GM10266 (cell line): ENCODE measurements around the gene GPRC5D.
A peak's percentile ranks its signal among the peaks of the same experiment; 100 is the strongest.

Experiments used
- DNase-seq: peaks from one replicate; pipeline ENCODE4 v3.0.0; 2012; ENCODE audit errors: extremely low spot score
- CTCF ChIP-seq: IDR thresholded peaks from 2 replicates; pipeline ENCODE4 v1.5.1; 2012; ENCODE audit warnings: mild to moderate bottlenecking, low read depth; ENCODE audit not compliant: control insufficient read depth, insufficient read depth; ENCODE audit errors: missing control alignments

The GPRC5D gene

GRCh38 chr12:12891080-12891880 lies 60.7 kb downstream of the GPRC5D start, which contains the start of gene GPRC5A:
GPRC5A (plus strand) TSS chr12:12891562; CDS start chr12:12908250, 16,688 bp downstream.
- peak; percentile 33 for TF ChIP-seq CTCF
- peak; percentile 35 for DNase-seq
